HG03442 (cell line): ENCODE measurements around the gene OSBPL6.

Experiments
- ATAC-seq: cut with Tn5 transposase; IDR thresholded peaks from one replicate; pipeline ENCODE4 v1.9.1; 2021; ENCODE audit warnings: mild to moderate bottlenecking, moderate library complexity; ENCODE audit not compliant: unreplicated experiment

The OSBPL6 gene

DNA sequence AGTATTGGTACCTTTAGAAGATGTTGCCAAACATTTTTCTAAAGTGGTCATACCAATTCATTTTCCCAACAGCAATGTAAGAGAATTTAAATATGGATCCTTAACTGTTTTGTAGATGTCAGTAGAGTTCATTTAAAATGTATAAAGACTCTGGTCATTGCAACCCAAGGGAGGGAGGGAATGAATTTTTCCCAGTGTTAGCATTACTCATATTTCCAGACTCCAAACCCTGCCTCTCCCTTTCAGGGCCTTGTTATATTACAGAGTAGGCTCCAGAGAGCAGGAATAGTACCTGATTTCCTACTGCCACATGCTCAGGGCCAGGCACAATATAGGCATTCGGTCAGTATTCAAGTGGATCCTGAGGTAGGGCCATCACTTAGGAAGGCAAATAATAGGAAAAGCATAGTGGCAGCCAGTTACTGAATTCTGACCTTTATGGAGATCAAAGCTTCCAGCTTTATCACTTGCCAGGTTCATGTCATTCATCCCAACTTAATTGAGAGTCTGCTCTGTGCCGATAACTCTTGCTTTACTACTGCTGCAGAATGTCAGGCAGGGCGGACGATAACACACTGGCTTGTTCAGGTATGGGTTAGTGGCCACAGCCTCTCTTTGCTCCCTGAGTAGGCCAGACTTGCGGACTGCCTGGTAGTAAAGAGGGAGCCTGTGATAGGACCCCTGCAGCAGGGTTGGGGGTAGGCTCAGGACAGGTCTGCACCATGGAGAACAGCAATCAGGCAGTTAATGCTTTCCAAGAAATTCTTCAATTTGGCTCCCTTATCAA lies 75.3 kb downstream of the OSBPL6 start:
- no peak for ATAC-seq

DNA sequence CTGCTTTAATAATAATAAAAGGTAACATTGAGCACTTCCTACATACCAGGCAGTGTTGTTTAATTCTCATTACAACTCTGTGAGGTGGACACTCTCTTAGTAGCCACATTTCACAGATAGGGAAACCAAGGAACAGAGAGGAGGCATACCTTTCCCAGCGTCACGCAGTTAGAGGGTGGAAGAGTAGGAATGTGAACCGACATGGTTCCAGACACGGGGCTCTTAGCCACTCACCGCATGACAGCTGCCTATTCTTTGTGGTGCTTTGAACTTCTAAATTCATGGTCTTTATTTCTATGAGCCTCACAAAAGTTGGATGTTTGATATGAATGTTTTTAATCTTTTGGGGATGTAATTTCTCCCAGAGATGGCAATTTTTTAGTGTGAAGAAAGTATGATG lies 76.0 kb downstream of the OSBPL6 start:
- ATAC-seq: no peak

DNA sequence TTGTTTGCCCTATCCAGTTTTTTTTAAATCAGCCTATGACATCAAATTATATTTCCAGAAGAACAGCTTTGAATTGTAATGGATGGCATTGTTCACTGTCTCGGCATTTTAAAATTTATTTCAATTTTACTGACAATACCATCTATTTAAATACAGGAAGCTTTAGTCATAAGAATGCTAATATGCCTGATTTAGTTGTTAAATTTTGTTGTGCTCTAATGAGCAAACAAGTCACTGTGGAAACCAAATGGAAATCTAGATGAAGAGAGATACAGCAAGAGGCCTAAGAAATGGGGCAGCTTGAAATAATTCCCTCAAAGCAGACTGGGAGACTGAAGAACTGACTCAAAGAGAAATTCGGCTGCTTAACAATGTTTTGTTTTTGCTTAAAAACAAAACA lies 76.8 kb downstream of the OSBPL6 start:
- no peak for ATAC-seq

GRCh38 chr2:178271629-178272333 lies 77.5 kb downstream of the OSBPL6 start:
- no peak for ATAC-seq

- no peak for ATAC-seq
Measured at GRCh38 chr2:178273787-178274360, 79.6 kb downstream of the OSBPL6 start.

DNA sequence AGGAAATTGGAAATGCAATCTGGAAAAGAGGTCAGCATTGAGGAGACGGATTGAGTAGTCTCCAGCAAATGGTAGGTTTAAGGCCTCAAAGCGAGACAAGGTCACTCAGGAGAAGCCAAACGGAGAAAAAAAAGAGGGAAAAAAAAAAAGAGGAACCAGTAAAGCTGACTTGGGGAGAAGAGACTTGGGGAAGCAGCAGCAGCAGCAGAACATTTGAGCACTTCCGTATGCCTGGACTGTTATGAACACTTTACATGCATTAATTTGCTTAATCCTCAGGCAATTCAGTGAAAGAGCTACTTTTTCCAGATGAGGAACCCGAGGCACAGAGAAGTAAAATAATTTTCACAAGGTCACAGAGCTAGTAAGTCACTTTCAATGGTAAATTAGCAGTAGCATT lies 81.3 kb downstream of the OSBPL6 start:
- no peak for ATAC-seq

- no peak for ATAC-seq
Measured at GRCh38 chr2:178277741-178278197, 83.5 kb downstream of the OSBPL6 start.

- no peak for ATAC-seq
Measured at GRCh38 chr2:178279142-178279541, 84.8 kb downstream of the OSBPL6 start.

DNA sequence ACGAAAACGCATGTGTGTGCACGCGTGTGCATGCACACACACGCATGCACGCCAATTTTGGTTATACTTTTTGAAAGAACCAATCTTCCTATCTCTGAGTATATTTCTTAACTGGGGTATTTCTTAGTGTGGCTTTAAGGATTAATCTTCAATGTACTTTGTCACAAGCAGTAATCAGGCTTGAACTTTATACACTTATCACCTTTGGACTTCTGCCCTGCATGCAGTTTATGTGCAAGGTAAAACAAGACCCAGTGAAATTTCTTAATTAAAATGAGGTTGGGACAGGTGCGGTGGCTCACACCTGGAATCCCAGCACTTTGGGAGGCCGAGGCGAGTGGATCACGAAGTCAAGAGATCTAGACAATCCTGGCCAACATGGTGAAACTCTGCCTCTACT lies 85.3 kb downstream of the OSBPL6 start:
- no peak for ATAC-seq

GRCh38 chr2:178280244-178280852 lies 86.0 kb downstream of the OSBPL6 start:
- peak; percentile 79 for ATAC-seq

DNA sequence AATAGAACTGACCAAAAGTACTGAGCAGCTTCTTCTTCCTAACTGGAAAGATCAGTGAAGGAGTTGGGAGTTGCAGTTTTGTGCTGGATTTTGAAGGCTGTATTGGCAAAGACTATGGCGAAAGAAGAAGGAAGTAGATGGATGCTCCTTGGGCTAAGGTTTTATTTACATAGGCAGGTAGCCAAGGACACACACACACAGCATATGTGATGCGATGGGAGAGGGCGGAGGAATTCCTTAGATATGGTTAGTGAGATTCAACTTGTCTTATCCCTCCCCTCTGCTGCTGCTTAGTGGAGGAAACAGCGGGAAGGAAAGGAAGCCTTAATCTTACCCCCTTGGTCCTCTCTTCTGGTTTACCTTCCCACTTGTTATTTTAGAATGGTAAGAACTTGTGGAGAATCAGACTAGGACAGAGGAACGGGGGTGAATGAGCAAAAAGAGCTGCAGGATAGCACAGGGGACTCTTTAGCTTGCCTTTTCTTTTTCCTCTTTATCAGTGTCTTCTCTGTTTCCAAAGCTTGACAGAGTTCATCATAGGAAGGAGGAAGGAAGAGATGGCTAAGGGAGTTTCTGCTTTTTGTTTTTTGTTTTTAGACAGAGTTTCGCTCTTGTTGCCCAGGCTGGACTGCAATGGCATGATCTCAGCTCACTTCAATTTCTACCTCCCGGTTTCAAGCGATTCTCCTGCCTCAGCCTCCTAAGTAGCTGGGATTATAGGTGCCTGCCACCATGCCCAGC lies 87.9 kb downstream of the OSBPL6 start:
- ATAC-seq: no peak

DNA sequence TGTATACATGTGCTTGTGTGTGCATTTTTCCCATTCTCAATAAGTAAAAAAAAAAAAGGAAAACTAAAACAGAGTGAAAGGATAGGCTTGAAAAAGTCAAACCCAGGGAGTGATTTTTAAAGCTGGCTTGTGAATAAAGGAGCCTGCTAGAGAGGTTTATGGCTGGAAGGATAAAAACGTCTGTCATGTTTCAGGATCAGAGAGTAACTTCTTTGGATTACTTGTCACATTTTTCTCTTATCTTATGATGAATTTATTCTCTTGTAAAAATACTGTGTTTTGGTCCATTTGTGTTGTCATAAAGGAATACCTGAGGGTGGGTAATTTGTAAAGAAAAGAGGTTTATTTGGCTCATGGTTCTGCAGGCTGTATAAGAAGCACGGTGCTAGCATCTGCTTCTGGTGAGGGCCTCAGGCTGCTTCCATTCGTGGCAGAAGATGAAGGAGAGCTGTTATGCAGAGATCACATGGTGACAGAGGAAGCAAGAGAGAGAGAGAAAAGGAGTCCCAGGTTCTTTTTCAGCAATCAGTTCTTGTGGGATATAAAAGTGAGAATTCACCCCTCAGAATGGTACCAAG lies 89.1 kb downstream of the OSBPL6 start:
- ATAC-seq: no peak

GRCh38 chr2:178284613-178285286 lies 90.4 kb downstream of the OSBPL6 start:
- ATAC-seq: no peak

GRCh38 chr2:178285287-178285615 lies 90.9 kb downstream of the OSBPL6 start:
- ATAC-seq: no peak

DNA sequence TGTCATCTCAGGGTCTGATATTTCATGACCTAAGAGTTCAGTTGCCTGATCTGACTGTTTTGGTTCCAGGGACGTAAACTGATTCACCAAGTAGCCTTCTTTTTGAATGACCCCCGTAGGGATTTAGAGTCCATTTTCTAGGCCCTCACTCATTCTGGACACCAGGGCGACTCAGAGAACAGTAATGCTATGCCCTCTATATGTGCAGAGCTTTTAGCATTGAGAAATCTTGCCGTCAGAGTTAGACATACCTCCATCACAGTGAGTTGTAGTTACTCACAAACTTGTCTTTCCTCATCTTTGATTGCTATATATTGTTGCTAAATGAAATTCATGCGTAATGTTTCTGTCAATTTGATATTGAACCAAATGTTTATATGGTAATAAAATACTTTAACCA lies 92.3 kb downstream of the OSBPL6 start:
- ATAC-seq: no peak

- ATAC-seq: no peak
Measured at GRCh38 chr2:178287652-178288344, 93.5 kb downstream of the OSBPL6 start.

DNA sequence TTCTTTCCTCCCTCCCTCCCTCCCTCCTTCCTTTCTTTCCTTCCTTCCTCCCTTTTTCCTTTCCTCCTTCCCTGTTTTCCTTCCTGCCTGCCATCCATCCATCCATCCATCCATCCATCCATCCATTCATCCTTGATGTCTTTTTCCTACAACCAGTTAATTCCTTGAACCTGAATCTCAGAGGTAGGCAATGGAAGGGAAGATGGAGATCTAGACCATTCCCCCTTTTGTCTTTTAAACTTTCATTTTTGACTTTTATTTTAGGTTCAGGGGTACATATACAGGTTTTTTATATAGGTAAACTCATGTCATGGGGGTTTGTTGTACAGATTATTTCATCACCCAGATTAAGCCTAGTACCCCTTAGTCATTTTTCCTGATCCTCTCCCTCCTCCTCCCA lies 97.4 kb downstream of the OSBPL6 start:
- no peak for ATAC-seq

DNA sequence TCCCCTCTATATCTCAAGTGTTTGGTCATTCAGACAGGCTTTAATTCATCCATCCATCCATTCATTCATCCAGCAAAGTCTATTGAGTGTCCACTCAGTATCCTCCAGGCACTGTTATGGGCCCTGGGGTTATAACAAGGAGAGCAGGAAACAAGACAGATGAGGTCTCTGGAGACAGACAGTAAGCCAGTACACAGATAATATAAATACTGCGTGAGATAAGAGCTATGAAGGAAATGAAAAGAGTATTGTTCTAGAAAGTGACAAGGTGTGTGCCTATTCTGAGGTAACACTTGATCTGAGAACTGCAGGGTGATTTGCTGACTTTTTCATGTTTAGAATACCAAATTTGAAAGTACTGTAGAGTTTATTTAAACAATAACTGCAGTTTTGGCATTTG lies 98.3 kb downstream of the OSBPL6 start:
- ATAC-seq: no peak

DNA sequence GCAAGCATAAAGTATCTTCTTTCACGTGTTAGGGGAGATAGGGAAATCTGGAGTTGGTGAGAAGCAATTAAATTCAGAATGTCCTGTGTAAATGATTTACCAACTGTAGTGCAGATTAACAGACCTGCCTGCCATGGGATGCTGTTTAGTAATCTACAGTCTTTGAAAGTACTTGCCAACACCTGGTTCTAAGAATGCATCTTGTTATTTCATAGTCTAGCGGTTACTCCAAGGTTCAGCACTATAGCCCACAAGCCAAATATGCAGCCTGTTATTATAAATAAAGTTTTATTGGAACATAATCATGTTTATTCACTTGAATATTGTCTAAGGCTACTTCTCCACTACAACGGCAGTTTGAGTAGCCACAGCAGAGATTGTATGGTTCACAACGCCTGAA lies 100.8 kb downstream of the OSBPL6 start:
- ATAC-seq: no peak

GRCh38 chr2:178295906-178296305 lies 101.6 kb downstream of the OSBPL6 start:
- no peak for ATAC-seq
